HG03108 (cell line): ENCODE data around the gene NPIPB12.
"Not testable (repeated sequence)": the region's sequence is repeated elsewhere in the genome, so short reads cannot be mapped to it uniquely, and the experiment has no call there.

Experiments
- ATAC-seq: cut with Tn5 transposase; IDR thresholded peaks from one replicate; pipeline ENCODE4 v1.9.1; 2021; ENCODE audit warnings: moderate library complexity; ENCODE audit not compliant: unreplicated experiment

The NPIPB12 gene

GRCh38 chr16:29506308-29506707 lies at the start of gene NPIPB12:
Gene NPIPB12, minus strand, starts transcription at chr16:29506408.
- ATAC-seq: not testable (repeated sequence)

GRCh38 chr16:29521520-29521919 lies 15.3 kb upstream of the NPIPB12 start:
- ATAC-seq: not testable (repeated sequence)

GRCh38 chr16:29482276-29482675 lies 23.9 kb downstream of the NPIPB12 start:
- not testable (repeated sequence) for ATAC-seq

- ATAC-seq: not testable (repeated sequence)
These were observed 34.1 kb downstream of the NPIPB12 start for GRCh38 chr16:29472065-29472464.

- not testable (repeated sequence) for ATAC-seq
These were observed 36.5 kb downstream of the NPIPB12 start for GRCh38 chr16:29469660-29470059.

GRCh38 chr16:29467654-29468366 lies 38.4 kb downstream of the NPIPB12 start:
- ATAC-seq: not testable (repeated sequence)

- ATAC-seq: not testable (repeated sequence)
These were observed 39.3 kb downstream of the NPIPB12 start for GRCh38 chr16:29466904-29467303.

GRCh38 chr16:29465985-29466824 lies 40.0 kb downstream of the NPIPB12 start:
- not testable (repeated sequence) for ATAC-seq

GRCh38 chr16:29460647-29461030 lies 45.6 kb downstream of the NPIPB12 start:
- not testable (repeated sequence) for ATAC-seq

GRCh38 chr16:29459706-29460646 lies 46.2 kb downstream of the NPIPB12 start, which contains the start of gene SULT1A4:
Gene SULT1A4, plus strand, starts transcription at chr16:29459913. Its CDS starts 1,473 bp downstream, at chr16:29461386.
- ATAC-seq: not testable (repeated sequence)

GRCh38 chr16:29457660-29458059 lies 48.5 kb downstream of the NPIPB12 start:
- not testable (repeated sequence) for ATAC-seq

- peak; percentile 48 for ATAC-seq
These were observed 51.4 kb downstream of the NPIPB12 start for GRCh38 chr16:29454828-29455227.

GRCh38 chr16:29454269-29454668 lies 51.9 kb downstream of the NPIPB12 start, which contains the start of the genes BOLA2 and SLX1B:
Gene BOLA2, minus strand, starts transcription at chr16:29454351. Its CDS starts 98 bp downstream, at chr16:29454253.
Gene SLX1B, plus strand, starts transcription at chr16:29454533.
- ATAC-seq: peak; percentile 84

GRCh38 chr16:29453754-29454153 lies 52.5 kb downstream of the NPIPB12 start:
- ATAC-seq: not testable (repeated sequence)
